NOMO-1 (cell line): ENCODE results near the gene SNX21.
"Not testable (repeated sequence)": the region's sequence is repeated elsewhere in the genome, so short reads cannot be mapped to it uniquely, and the experiment has no call there.

Source experiments
- DNase-seq, 2 experiments: peaks; one replicate each; lab custom pipeline; 2025; ENCODE audit not compliant: unreplicated experiment in 2 of 2; lab: John Stamatoyannopoulos, UW

Gene SNX21, protein sequence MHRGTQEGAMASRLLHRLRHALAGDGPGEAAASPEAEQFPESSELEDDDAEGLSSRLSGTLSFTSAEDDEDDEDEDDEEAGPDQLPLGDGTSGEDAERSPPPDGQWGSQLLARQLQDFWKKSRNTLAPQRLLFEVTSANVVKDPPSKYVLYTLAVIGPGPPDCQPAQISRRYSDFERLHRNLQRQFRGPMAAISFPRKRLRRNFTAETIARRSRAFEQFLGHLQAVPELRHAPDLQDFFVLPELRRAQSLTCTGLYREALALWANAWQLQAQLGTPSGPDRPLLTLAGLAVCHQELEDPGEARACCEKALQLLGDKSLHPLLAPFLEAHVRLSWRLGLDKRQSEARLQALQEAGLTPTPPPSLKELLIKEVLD

DNA sequence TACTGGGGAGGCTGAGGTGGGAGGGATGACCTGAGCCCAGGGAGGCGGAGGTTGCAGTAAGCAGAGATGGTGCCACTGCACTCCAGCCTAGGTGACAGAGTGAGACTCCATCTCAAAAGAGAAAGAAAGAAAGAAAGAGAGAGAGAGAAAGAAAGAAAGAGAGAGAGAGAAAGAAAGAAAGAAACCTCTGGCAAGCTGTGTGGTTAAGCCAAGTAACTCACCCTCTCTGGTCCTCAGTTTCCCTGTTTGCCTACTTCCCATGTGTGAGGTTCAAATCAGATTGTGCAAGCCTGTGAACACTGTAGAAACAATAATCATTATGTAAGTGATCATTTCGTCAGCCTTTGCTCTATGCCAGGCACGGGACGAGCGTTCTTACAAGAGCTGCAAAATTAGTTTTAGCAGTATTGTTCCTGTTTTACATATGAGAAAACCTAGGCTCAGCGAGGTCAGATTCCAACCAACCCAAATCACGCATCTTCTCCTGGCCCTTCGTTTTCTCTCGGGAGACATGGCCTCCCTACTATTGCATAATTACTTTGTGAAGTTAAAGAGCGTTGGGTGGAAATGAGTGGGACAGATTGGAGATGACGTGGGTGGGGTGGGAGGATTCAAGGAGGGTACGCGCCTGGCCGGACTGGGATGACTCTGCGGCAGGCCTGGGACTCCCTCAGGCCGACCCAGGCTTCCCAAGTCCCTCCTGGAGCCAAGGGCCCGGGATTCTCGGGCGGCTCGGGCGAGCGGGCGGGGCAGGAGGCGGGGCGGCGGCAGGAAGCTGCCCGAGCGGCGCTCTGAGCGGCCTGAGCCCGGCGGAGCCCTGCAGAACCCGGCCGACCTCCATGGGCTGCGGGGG lies at the start of gene SNX21:
Gene SNX21, plus strand, starts transcription at position 770 of the 853 bp plus-strand sequence. CDS start 121 bp downstream, outside the sequence.
- DNase-seq, result peak; percentile 78 to 88

DNA sequence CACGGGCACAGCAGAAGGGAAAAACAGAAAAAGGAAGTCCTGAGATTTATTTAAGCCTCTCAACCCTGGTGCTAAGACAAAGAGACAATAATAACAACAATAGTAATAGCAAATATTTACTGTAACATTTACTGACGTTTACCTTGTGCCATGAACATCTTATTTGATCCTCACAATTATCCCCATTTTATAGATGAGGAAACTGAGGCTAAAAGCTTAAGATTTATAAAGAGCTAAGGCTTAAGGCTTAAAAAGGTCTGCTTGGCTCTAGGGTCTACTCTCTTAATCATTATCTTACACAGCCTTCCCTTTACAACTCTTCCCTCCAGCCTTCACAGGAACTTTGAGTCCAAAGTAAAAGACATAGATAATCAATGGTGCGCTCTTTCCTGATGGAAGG lies 45.2 kb upstream of the SNX21 start:
- DNase-seq, result no peak

DNA sequence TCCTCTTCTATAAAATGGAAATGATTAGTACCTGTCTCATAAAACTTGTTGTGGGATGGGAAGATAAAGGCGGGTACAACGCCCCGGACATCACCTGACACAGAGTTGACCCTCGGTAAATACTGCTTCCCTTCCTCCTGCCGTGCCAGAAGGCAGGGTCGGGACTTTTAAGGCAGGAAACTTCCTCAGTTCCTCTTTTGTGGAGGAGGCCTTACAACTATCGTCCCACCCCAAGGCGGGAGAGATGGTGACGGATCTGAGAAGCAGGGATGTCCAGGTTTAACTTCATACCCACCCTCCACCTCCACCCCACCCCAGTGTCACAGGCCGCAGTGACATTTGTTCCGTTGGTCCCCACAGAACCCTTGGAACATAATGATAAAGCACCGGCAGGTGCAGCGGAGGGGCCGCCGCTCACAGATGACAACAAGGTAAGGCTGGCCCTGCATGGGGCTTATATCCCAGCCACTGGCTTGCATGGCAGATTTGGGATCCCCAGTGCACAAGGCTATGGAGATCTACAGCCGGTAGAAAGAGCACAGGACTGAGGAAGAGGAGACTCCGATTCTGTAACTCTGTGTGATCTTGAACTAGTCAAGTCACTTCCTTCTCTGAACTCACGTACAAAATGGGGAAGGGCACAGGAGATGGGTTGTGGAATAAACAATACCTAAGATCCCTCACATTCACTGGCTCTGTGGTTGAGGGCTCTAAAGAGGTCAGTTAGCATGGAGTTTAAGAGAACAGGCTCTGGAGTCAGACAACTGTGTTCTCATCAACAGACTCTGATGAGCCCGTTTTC lies 41.1 kb upstream of the SNX21 start:
- DNase-seq, result peak; percentile 64 to 65

DNA sequence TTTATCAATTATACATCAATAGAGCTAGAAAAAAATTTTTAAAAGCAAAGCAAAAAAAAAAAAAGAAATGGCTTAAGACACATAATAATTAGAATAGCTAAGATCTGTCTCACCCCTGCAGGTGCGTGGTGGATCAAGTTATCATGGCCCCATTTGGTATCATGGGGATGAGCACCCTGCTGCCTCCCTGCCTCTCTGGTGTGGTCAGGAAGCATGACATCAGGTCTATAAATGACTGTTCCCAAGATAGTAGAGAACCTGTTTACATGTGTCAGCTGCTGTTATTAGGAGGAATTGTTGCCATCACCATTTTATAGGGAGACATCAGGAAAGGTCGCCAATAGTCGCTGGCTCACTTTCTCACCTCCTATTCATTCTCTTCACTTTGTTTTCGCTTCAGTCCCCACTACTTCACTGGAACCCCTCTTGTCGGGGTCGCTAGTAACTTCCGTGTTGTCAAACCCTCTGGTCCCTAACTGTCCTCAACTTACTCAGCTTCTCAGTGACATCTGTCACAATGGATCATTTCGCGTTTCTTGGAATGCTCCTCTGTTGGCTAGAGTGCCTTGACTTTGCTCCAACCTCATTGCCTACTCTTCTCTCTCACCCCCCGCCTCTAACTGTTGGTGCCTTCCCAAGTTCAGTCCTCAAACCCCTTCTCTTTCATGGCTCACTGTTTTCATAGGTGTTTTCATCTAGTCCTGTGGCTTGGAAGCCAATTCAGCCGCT lies 37.1 kb upstream of the SNX21 start:
- no peak for DNase-seq

DNA sequence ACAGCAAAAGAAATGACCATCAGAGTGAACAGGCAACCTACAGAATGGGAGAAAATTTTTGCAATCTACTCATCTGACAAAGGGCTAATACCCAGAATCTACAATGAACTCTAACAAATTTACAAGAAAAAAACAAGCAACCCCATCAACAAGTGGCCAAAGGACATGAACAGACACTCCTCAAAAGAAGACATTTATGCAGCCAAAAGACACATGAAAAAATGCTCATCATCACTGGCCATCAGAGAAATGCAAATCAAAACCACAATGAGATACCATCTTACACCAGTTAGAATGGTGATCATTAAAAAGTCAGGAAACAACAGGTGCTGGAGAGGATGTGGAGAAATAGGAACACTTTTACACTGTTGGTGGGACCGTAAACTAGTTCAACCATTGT lies 36.1 kb upstream of the SNX21 start:
- DNase-seq, result not testable (repeated sequence)

DNA sequence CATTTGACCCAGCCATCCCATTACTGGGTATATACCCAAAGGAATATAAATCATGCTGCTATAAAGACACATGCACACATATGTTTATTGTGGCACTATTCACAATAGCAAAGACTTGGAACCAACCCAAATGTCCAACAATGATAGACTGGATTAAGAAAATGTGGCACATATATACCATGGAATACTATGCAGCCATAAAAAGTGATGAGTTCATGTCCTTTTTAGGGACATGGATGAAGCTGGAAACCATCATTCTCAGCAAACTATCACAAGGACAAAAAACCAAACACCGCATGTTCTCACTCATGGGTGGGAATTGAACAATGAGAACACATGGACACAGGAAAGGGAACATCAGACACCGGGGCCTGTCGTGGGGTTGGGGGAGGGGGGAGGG lies 35.6 kb upstream of the SNX21 start:
- not testable (repeated sequence) for DNase-seq

DNA sequence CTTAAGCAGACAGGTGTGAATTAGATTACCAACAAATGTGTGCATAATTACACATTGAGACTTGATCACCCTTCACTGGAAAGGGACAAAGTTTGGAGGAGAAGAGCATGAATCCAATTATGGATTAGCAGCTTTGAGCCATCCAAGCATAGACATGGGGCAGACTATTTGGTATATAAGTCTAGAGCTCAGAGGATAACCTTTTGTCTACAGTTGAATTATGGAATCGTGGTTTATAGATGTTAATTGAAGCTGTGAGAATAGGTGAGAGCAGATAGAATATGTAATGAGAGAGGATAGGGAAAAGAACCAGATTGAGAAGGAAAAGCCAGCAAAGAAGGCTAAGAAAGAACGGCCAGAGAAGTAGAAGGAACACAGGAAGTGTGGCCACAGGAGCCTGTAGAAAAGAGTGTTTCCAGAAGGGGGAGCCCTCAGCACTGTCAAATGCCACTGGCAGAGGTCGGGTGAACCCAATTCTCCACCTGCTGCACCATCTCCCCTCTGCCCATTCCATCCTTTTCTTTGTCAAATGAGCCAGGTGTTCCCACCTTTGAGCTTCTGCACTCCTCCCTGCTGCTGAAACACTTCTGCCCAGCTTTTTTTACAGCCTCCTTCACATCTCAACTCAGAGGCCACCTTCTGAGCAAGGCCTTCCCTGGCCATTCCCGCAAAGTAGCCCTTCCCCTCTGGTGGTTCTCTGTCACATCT lies 34.5 kb upstream of the SNX21 start:
- peak; percentile 52 to 64 for DNase-seq

DNA sequence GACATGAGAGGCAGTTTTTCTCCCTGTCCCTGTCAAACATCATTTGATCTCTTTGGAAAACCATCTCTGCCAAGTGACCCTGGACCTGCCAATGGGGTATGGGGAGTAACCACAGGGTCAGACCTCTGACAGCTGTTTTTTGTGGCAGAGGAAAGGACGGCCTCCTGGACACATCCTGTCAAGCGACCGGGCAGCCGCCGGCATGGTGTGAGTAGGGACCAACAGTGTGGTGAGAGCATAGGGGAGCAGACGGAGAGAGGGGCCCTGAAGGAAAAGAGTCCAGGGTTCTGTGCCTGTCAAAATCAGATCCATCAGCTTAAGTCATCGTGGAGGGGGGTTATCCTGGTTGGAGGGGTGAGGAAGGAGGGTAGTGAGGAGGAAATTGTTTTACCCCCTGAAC lies 31.7 kb upstream of the SNX21 start:
- DNase-seq, result no peak

DNA sequence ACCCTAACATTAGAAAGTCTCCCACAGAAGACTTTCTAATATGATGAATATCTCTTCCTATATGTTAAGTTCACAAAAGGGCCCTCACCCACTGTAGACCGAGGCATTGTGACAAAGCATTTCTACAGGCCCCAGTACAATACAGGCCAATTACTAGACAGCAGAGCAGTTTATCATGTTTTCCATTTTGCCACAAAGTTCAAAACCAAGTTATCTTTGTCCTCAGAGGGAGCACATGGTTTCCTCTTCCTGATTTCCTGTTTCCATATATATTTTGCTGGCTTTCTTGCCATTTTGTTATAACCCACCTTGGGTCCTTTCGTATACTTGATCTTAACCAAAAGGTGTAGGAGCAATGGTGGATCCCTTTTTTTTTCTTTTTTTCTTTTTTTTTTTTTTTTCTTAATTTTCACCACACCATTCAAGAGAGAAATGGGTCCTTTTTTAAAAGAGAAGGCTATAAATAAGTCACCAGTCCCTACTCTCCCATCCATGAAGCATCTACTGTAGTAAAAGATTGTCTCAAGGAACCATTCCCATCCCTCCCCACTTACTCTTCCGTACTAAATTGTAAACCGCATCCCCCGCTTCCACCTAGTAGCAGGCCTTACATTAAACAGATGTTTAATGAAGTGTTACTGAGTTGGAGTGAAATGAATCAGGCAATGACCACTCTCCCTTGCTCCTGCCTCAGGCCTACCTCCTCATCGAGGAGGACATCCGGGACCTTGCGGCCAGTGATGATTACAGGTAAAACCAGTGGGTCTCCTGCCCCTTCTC lies 23.2 kb upstream of the SNX21 start:
- no peak for DNase-seq

DNA sequence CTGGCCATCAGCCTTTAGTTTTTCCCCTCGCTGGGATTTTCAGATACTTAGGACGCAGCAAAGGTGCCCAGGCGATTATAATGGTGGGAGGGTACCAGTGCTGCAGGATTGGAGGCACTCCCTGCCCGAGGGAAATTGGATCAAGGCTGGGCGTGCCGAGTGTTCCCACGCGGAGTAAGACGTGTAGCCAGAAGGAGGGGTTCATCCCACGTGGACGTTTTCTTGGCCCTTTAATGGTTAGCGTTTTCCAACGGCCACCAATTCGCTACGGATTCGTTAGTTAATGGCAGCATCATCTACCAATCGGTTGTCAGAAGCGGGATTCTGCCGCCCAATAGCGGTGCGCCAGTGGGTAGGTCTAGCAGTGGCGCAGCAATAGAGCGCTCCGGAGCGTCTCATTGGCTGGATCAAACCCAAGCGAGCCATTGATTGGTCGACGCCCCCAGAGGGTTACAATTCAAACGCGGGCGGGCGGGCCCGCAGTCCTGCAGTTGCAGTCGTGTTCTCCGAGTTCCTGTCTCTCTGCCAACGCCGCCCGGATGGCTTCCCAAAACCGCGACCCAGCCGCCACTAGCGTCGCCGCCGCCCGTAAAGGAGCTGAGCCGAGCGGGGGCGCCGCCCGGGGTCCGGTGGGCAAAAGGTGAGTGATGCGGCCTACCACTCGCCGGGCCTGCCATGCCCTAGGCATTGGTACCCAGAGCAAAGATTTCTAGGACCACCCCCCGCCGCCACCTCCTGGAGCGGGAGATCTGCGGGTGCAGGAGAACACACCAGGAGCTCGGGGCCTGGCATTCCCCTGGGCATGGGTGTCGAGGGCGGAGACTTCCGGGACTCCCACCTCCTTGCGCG lies 21.2 kb upstream of the SNX21 start, which contains the start of gene UBE2C:
Gene UBE2C, plus strand, starts transcription at position 488 of the 849 bp plus-strand sequence. Its CDS starts 52 bp downstream, at position 540.
- DNase-seq, result peak; percentile 87 to 90

DNA sequence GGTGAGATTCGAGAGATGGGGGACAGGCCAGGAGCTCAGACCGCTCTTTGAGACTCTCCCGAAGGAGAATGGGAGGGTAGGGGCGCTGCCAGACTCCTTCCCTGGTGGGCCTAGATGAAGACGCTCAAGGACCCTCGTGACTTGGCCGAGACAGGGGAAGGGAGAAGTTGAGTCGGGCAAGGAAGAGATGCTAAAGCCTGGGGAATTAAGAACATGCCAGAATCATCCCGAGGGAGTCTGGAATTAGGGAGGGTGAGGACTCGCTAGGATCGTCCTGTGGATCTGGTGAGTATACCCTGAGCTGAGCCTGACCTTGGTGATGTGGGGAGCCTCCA lies 20.6 kb upstream of the SNX21 start:
- DNase-seq, result no peak

DNA sequence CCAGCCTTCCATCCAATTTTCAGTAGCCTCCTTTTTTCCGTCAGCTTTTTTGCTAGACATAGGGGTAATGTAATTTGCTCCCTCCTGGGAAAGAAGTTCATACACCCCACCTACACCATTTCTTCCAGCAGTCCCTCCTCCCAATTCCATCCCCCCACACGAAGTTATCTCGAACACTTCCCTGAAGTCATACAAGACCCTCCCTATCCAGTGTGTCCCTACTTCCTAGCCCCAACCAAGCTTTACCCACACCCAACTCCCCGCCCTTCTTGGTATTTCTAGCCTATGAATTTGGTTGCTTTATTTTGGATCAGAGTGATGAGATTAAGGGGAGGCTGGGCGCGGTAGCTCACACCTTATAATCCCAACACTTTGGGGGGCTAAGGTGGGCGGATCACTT lies 20.1 kb upstream of the SNX21 start:
- DNase-seq, result no peak

DNA sequence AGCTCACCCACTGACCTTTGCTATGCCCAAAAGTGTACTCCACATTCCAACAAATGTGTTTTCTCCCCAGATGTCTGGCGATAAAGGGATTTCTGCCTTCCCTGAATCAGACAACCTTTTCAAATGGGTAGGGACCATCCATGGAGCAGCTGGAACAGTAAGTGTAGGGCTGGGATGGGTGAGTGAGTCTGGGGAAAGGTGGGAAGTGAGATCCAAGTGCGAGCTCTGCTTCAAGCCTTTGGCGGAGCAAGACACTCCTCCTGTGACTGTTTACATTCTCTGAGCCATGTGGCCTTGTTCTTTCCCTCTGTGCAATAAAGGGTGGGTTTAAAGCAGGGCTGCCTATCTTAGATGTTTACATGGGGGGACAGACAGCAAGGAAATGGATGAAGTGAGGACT lies 19.3 kb upstream of the SNX21 start:
- no peak for DNase-seq

DNA sequence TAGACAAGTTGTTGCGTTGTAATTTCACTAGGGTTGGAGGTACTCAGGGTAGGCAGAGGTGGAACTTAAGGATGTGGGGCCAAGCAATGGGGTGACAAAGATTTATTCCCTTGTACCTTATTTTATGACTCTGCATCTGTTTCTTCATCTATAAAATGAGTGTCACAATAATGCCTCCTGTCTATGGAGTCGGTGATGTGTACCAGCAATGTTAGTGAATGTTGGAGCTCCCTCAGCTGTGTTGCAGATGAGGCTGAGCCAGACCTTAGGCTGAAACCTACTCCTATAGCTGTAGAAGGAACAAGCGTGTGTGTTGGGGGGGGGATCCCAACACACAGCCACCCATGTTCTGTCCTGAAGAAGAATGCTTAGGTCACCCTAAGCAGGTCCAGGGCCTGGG lies 16.6 kb upstream of the SNX21 start:
- DNase-seq, result no peak

DNA sequence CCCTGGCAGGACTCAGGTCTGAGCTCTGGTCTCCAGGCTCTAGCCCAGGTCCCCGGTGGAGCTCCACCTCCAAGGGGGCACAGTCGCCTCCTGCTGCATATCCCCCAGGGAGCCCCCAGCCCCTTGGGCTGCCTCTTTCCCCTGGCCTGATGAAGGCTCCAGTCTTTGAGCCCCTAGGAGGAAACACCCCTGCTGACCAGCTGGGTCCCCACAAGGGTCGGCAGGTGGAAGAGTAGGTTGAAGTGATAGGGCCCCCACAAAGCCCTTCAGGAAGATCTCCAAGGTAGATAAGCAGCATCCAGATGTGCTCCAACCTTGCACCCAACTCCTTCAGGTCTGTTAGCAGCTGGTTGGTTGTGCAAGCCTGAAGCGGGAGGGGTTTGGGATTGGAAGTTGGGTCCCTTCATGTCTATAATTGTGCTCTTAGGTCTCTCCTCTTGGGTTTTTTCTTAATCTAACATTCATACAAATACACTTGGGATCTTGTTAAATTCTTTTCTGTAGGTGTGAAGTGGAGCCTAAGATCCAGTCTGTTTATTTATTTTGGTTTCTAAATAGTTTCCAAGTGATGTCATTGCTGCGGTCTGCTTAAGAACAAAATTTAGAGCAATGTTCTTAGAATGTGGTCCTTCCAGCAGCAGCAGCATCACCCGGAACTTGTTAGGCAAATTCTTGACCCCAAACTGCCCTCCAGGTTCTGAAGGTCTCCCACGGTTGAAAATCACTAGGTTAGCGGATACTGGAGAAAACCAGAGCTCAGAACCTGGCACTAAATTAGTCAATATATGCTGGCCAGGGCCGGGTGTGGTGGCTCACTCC lies 16.0 kb upstream of the SNX21 start:
- DNase-seq, result no peak

DNA sequence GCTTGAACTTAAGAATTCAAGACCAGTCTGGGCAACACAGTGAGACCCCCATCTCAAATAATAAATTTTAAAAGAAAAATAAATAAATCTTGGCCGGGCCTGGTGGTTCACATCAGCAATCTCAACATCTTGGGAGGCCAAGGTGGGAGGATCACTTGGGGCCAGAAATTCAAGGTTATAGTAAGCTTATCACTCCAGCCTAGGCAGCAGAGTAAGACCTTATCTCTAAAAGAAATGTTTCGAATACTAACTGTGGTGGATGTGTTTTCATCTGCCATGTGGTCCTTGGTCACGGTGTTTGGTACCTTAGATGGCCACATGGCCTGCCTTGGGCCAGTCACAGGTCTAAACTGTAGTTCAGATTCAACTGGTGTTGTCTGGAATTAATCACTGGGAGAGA lies 15.4 kb upstream of the SNX21 start:
- DNase-seq, result no peak

DNA sequence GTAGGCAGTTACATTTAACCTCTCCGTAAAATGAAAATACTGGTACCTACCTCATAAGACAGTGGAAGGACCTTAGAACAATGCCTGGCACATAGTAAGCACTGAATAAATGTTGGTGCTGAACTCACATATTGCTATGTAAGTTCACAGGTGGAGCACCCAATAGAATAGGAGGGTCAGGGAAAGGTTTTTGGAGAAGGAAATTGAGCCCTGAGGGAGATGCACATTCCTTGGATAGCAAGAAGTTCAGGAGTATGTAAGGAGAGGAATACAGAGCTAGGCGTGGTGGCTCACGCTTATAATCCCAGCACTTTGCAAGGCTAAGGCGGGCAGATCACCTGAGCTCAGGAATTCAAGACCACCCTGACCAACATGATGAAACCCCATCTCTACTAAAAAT lies 14.1 kb upstream of the SNX21 start:
- DNase-seq, result no peak
